Kidney epithelial cell (primary cell): Measurements from ENCODE around the gene REPS1. TPM values are rescaled to one million over a fixed set of nuclear protein-coding genes. Genes with fewer than 3 reads are reported as not detected.

ENCODE experiments used
- DNase-seq: peaks from one replicate; pipeline ENCODE4 v3.0.0-alpha.2; 2010; ENCODE audit warnings: low read depth
- H3K27me3 ChIP-seq: 2 replicates; pipeline ENCODE4 v1.6.0; 2011; ENCODE audit warnings: low read length; ENCODE audit not compliant: control insufficient read depth, insufficient read depth
- H3K36me3 ChIP-seq: 2 replicates; pipeline ENCODE4 v1.5.1; 2011; ENCODE audit warnings: low read length; ENCODE audit not compliant: control insufficient read depth, insufficient read depth
- H3K4me3 ChIP-seq: 2 replicates; pipeline ENCODE4 v1.5.1; 2011; ENCODE audit warnings: low read depth, mild to moderate bottlenecking, control low read depth, low read length
- CTCF ChIP-seq: IDR thresholded peaks from 2 replicates; pipeline ENCODE4 v1.5.1; 2011; ENCODE audit warnings: mild to moderate bottlenecking, moderate library complexity, low read length, control low read depth, inconsistent platforms; ENCODE audit not compliant: insufficient read depth, poor library complexity, severe bottlenecking
- total RNA-seq: library from RNA; depleted of rRNA; stranded (reverse); fragments of >200 nt; gene quantifications from 2 replicates; pipeline ENCODE4 v1.2.3, GENCODE V29; 2015

The REPS1 gene
- total RNA-seq, 1 donor from 2014 or later, result 40.7 TPM

GRCh38 chr6:138971601-138972000 lies 16.5 kb downstream of the REPS1 start:
- TF ChIP-seq CTCF, result no peak
- no peak for DNase-seq
- Histone ChIP-seq H3K4me3 (no peak overlapping the region), H3K36me3 (no peaks in the 10 kb centered on the region), H3K27me3 (no peaks in the 10 kb centered on the region)

GRCh38 chr6:138970856-138971425 lies 17.1 kb downstream of the REPS1 start:
- Histone ChIP-seq H3K36me3 (no peaks in the 10 kb centered on the region), H3K4me3 (no peak overlapping the region)

GRCh38 chr6:138970159-138970558 lies 17.9 kb downstream of the REPS1 start:
- H3K36me3 ChIP-seq, result no peaks in the 10 kb centered on the region
- no peak for DNase-seq
- TF ChIP-seq CTCF, result no peak

More at GRCh38 chr6:138970856-138971425, 17.1 kb downstream of the REPS1 start:
- DNase-seq, result peak; percentile 82
- TF ChIP-seq CTCF, result no peak
- H3K27me3 ChIP-seq, result no peaks in the 10 kb centered on the region

GRCh38 chr6:138966870-138967269 lies 21.2 kb downstream of the REPS1 start:
- Histone ChIP-seq H3K27me3 (no peaks in the 10 kb centered on the region), H3K4me3 (no peak overlapping the region), H3K36me3 (no peaks in the 10 kb centered on the region)
- TF ChIP-seq CTCF, result no peak
- no peak for DNase-seq

More at GRCh38 chr6:138970159-138970558, 17.9 kb downstream of the REPS1 start:
- no peaks in the 10 kb centered on the region for H3K27me3 ChIP-seq
- H3K4me3 ChIP-seq, result no peak overlapping the region

GRCh38 chr6:138965971-138966370 lies 22.1 kb downstream of the REPS1 start:
- no peaks in the 10 kb centered on the region for H3K36me3 ChIP-seq
- no peak for TF ChIP-seq CTCF
- no peak overlapping the region for H3K4me3 ChIP-seq
- no peaks in the 10 kb centered on the region for H3K27me3 ChIP-seq
- no peak for DNase-seq

GRCh38 chr6:138965291-138965874 lies 22.7 kb downstream of the REPS1 start:
- no peaks in the 10 kb centered on the region for H3K36me3 ChIP-seq
- no peak overlapping the region for H3K4me3 ChIP-seq
- TF ChIP-seq CTCF, result no peak
- DNase-seq, result no peak
- H3K27me3 ChIP-seq, result no peaks in the 10 kb centered on the region
